Measurements from ENCODE around the gene OR7A10. TPM values are rescaled to one million over a fixed set of nuclear protein-coding genes. Genes with fewer than 3 reads are reported as not detected.
"Not testable (repeated sequence)": the region's sequence is repeated elsewhere in the genome, so short reads cannot be mapped to it uniquely, and the experiment has no call there.

Gene OR7A10
- total RNA-seq, 2 donors from 2014 or later, result not detected

DNA sequence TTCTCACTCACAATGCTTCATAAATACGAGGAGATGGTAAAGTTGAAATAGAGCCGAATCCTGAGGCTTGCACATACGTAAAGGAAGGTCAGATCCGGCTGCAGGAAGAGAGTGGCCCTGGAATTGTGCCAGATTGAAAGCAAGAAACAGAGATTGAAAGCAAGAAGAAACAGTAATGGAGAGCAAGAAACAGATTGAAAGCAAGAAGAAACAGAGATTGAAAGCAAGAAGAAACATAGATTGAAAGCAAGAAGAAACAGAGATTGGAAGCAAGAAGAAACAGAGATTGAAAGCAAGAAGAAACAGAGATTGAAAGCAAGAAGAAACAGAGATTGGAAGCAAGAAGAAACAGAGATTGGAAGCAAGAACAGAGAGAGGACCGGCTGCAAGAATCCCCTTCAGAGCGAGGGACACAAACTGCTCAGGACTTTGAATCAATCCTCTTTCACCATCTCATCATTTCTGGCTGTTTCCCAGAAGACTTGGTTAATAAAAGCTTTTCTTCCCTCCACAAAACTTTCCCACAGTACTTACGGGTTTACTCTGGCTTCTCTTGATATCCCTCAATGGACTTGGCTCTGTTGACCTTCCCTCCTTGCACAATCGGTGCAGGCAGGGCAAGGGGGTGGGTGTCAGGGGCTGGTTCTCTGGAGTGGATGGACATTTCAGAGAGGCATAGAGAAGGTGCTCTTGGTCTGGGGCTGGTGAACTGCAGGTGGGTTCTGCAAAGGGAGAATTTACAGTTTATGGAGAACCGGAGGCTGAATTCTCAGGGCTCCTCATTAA, 39.3 kb downstream of the OR7A10 start:
- DNase-seq (ENCODE audit: low spot score in 2 of 2), result no peak
- ATAC-seq, result no peak
- Mint-ChIP-seq H3K36me3 (no peaks in the 10 kb centered on the region), H3K27ac (no peak overlapping the region), H3K9me3 (no peaks in the 10 kb centered on the region)

DNA sequence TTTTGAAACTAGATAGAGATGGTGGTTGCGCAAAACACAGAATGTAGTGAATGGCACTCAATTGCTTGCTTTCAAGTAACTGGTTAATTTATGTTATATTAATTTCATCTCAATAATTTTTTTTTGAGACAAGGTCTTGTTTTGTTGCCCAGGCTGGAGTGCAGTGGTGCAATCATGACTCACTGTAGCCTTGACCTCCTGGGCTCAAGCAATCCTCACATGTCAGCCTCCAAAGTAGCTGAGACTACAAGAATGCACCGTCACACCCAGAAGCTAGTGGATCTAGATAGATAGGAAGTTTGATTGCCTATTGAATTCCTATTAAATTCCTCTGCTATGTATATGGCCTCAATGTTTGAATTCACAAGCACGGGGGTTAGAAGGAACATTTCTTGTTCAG, 44.0 kb downstream of the OR7A10 start:
- DNase-seq (ENCODE audit: low spot score in 2 of 2) (no peak), ATAC-seq (no peak)
- peaks cover 0 to 5% of the 10 kb centered on the region in 2 donors for H3K9me3 Mint-ChIP-seq
- H3K27ac Mint-ChIP-seq, result no peak overlapping the region
- no peaks in the 10 kb centered on the region for H3K36me3 Mint-ChIP-seq

DNA sequence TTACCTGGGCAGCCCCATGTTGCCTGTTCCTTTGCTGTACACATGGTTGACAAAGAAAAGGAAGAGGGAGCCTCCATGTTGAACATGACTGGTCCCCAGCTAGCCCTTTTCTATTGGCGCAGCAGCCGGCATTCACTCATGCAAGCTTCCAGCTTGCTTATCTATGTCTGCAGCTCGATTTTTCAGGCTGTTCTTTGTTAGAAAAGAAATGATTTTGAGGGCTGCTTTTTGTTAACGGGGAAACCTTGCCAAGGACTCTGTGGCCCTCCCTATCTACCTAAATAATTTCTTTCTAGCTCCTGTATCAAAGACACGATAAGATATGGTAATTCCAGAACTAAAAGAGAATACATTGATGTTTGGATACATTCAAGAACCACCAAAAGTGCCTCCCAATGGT, 50.0 kb downstream of the OR7A10 start:
- no peak for ATAC-seq
- Mint-ChIP-seq H3K27ac (no peak overlapping the region), H3K36me3 (no peaks in the 10 kb centered on the region), H3K9me3 (peaks cover 0 to 5% of the 10 kb centered on the region in 2 donors)
- no peak for DNase-seq (ENCODE audit: low spot score in 2 of 2)

DNA sequence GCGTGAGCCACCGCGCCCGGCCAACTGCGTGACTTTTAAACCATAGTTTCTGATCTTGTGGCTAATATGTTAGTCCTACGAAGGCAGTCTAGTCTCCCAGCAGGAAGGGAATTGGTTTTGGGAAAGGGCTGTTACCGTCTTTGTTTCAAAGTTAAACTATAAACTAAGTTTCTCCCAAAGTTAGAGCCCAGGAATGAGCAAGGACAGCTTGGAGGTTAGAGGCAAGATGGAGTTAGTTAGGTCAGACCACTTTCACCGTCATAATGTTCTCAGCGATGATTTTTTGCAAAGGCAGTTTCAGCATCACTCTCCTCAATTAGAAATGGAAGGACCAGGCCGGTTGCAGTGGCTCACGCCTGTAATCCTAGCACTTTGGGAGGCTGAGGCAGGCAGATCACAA, 52.7 kb downstream of the OR7A10 start:
- no peaks in the 10 kb centered on the region for H3K36me3 Mint-ChIP-seq
- ATAC-seq (no peak), DNase-seq (ENCODE audit: low spot score in 2 of 2) (no peak)
- no peak overlapping the region for H3K27ac Mint-ChIP-seq
- H3K9me3 Mint-ChIP-seq, result no peaks in the 10 kb centered on the region

DNA sequence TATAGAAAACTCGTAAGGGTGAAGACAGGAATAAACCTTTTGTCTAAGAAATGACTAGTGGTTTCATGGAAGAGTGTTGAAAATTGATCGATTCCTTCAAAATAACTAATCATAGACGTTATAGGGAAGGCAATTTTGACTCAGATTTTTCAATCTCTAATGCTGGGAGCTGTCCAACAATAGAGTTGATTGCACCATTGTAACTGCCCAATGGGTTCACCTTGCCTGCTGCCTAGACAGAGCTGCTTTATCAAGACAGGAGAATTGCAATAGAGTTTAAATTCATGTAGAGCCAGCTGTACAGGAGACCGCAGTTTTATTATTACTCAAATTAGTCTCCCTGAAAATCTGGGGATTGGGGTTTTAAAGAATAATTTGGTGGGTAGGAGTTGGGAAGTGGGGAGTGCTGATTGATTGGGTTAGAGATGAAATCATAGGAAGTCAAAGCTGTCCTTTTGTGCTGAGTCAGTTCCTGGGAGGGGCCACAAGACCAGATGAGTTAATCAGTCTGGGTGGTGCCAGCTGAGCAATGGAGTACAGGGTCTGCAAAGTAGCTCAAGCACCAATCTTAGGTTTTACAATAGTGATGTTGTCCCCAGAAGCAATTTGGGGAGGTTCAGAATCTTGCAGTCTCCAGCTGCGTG, 53.5 kb downstream of the OR7A10 start:
- H3K27ac Mint-ChIP-seq, result no peak overlapping the region
- DNase-seq (ENCODE audit: low spot score in 2 of 2) (no peak), ATAC-seq (no peak)
- H3K9me3 Mint-ChIP-seq, result no peaks in the 10 kb centered on the region
- no peaks in the 10 kb centered on the region for H3K36me3 Mint-ChIP-seq

DNA sequence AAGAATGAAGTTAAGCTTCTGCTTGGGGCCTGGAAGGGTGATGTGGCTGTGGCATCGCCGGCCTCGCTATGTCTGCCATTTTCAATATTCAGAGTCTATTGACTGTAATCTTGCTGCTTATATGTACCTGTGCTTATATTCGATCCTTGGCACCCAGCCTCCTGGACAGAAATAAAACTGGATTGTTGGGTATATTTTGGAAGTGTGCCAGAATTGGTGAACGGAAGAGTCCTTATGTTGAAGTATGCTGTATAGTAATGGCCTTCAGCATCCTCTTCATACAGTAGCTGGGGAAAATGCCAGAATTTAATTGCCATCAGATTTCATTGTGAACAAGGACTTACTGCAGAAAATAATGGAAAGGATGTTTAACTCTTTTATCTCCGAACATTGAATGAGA, 56.5 kb downstream of the OR7A10 start:
- H3K9me3 Mint-ChIP-seq; H3K27ac Mint-ChIP-seq; DNase-seq (ENCODE audit: low spot score in 2 of 2); ATAC-seq; H3K36me3 Mint-ChIP-seq: not testable (repeated sequence)

Other genes with a start within 250 kb of the OR7A10 start
- not detected for gene ADGRE3, start 174.1 kb downstream of the OR7A10 start, total RNA-seq
- 10 to 100 TPM; 12.1 to 49.7 TPM for gene ZNF333, start 158.9 kb downstream of the OR7A10 start, total RNA-seq
- gene ADGRE2, start 70.4 kb downstream of the OR7A10 start, total RNA-seq, result 1 to 10 TPM; 1.2 to 4.7 TPM
- gene OR7A5, start 13.7 kb downstream of the OR7A10 start, total RNA-seq, result not detected
- not detected for gene OR7C1, start 13.7 kb downstream of the OR7A10 start, total RNA-seq
- gene OR7A17, start 37.2 kb upstream of the OR7A10 start, total RNA-seq, result not detected
- not detected for gene OR7C2, start 92.6 kb upstream of the OR7A10 start, total RNA-seq
- gene SLC1A6, start 130.9 kb upstream of the OR7A10 start, total RNA-seq, result not detected
- gene CASP14, start 200.6 kb upstream of the OR7A10 start, total RNA-seq, result not detected
- gene OR1I1, start 233.3 kb upstream of the OR7A10 start, total RNA-seq, result not detected